Measurements from ENCODE around the gene SLC6A13.

The SLC6A13 gene

DNA sequence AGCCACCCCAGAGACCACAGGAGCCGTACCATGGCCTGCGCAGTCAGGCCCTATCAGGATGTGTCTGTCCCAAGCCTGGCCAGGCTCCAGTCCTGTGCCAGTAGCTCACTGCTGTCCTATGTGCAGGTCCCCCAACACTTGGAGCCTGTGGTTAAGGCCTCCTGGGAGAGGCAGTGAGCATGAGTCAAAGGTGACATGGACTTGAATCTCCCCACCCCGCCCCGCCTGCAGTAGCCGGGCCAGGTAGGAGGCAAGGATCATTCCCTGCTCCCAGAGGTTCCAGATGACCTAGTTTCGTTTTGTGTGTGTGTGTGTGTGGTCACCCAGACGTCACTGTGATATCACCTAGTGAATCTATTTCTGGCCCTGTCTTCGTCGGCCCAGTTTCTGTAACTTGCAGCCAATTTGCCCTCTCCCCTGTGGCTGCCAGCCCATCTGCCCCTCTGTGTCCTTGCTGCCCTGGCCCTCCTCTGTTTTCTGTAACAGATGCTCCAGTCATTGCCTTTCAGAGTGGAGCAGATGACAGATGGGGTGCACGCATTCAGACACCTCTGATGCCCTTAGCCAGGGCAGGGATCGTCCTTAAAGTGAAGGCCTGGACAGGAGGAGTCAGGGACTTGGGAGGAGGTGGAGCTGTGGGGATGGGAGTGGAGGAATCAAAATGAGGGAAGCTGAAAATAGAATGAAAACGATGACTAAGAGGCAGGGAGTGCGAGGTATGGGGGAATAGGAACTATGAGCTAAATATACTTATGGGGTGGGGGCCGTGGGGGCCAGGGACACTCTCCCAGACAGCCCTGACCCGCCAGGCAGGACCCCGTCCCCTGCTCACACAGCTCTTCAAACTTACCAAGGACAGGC lies 86.1 kb downstream of the SLC6A13 start:
- no peak for DNase-seq

DNA sequence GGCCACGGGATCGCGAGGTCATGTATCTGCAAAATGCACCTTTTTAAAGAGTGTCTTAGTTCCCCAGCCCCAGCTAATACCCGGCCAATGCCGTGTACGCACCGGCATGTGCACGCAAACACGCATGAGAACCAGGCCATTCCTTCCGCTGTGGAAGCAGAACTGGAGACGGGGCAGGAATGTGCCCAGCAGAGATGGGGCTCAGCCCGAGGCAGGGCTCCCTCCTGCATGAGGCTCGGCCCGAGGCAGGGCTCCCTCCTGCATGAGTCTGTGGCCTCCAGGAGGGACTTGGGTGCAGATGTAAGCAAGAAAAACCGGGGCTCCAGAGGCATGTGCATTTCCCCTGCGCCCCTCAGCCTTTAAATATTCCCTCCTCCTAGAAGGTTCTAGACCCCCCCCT lies 86.9 kb downstream of the SLC6A13 start:
- no peak for DNase-seq

DNA sequence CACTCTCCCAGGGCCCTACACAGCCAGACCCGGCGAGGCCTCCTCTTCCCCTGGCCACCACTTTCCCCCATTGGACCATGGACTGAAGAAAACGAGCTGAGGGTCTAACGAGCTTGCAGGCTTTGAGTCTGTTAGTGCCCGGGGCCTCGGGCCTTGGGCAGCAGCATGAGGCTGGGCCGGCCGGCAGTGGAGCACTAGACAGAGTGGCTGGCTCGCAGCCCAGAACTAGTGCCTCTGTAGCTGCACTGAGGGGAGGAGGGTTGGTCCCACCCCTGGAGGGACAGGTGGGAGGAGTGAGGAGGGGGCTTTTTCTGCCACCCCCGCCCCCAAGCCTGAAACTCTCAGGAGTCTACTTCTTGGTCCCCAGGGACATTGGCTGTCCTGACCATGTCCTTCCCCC lies 87.4 kb downstream of the SLC6A13 start:
- no peak for DNase-seq

DNA sequence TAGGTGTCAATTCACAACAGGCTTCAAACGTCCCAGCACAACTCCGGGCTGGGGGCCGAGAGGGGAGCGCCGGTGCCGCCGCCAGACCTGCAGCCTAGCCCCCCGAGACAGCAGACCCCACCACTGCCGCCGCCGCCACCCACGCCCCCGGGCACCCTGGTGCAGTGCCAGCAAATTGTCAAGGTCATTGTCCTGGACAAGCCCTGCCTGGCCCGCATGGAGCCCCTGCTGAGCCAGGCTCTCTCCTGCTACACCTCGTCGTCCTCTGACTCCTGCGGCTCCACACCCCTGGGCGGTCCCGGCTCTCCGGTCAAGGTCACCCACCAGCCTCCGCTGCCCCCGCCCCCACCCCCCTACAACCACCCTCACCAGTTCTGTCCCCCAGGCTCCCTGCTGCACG lies 88.0 kb downstream of the SLC6A13 start:
- no peak for DNase-seq

DNA sequence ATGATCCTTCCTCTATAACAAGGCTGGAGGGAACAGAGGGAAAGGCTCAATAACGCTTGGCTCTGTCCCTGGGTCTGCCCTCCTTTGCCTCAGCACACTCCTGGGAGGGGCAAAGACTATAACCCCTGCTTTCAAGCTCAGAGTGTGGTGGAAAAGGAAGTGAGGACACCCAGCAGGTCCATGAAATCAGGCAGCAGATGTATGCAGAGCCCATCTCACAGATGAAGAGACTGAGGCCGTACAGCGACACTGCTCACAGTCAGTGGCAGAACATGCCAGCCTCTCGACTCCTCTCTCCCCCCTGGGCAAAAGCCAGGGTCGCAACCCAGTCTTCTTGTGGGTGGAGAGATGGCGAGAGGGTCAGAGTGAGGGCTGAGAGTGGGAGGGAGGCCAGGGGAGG lies 88.5 kb downstream of the SLC6A13 start:
- DNase-seq: no peak

DNA sequence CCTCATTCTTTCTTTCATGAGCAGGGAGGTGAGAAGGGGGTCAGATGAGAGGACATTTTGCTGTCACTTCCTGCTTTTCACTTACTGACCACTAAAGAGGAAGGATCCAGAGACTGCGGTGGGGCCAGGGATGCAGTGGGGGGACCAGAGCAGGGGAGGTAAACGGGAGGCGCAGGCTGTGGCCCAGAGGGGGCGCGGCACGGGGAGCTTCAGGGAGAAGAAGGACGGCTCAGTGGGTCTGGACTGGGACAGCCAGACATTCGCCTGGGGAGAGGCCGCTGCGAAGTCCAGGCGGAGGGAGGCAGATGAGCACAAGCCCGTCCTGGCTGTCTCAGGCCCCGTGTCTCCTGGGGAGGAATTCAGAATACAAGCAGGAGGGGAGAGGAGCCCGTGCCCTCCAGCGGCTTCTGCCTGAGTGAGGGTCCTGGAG lies 89.9 kb downstream of the SLC6A13 start:
- DNase-seq: no peak

DNA sequence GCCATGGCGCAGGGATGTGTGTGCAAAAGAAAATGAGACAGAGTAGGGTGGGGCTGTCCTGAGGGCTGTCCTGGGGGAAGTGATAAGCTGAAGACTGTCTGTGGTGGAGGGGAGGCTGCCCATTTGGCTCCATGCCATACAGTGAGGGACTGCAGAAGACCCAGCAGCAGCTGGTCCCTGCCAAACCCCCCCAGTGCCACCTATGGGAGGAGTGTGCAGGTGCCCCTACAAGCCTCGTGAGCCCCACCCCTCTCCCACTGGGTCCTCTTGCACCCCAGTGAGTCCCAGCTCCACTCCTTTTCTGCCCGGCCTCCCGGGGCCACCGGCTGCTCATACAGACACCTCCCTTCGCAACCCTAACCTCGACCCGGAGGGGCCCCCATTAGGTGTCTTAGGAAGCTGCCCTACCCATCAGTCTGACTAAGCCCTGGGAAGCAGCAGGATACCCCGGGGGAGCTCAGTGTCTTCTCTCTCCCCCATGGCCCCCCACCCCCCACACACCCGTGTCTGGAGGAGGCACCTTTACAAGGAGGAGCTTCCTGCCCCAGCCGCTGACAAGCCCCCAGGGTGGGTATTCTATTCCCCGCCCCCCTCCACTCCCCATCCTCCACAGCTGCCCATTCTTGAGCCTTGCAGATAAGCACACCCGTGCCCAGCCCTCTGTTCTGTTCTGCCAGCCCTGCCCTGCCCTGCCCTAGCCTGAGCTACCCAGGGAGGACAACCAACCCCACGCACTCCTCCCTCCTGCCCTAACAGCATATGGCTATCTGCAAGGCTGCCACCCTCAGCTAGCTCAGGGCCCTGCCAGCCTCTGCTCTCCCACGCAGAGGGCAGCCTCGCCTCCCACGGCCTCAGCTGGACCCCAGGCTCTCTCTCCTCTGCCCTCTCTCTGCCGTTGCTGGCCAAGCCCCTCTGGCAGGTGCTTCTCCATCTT lies 90.6 kb downstream of the SLC6A13 start:
- DNase-seq: no peak

DNA sequence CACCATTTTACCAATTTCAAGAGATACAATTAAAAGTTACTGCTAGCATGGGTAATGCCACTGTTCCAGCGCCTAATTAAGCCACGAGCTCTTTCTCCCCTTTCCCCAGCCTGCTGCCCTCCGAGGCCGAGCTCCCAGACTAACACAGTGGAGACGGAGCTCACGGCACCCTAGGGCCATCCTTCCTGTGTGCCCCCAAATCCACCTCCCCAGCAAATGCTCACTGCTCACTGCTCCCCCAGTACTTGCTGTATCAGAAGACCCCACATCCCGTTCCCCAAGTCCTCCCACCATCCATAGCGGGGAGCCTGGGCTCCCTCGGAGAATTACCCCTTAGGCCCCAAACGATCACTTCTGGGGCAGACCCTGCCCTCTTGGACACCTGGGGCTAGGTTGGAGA lies 91.4 kb downstream of the SLC6A13 start:
- DNase-seq: no peak
